GM12874 (cell line): ENCODE measurements around the gene ASB7.

Source experiments
- CTCF ChIP-seq: IDR thresholded peaks from 2 replicates; pipeline ENCODE4 v1.5.1; 2011; ENCODE audit warnings: low read depth, mild to moderate bottlenecking, control low read depth, low read length, moderate library complexity; ENCODE audit not compliant: insufficient read depth

Gene ASB7

GRCh38 chr15:100602064-100602822 is at the start of gene ASB7, which contains the start of gene LINS1:
Gene ASB7, plus strand, starts transcription at chr15:100602589. Its CDS starts 9,628 bp downstream, at chr15:100612217.
Gene LINS1, minus strand, starts transcription at chr15:100602184. Its CDS starts 21,342 bp downstream, at chr15:100580842.
- TF ChIP-seq CTCF = no peak

- no peak for TF ChIP-seq CTCF
Measured at GRCh38 chr15:100553468-100553867, 48.9 kb upstream of the ASB7 start.

GRCh38 chr15:100558771-100559254 is 43.6 kb upstream of the ASB7 start:
- TF ChIP-seq CTCF = no peak

- TF ChIP-seq CTCF = no peak
Measured at GRCh38 chr15:100559330-100559729, 43.1 kb upstream of the ASB7 start.

GRCh38 chr15:100560323-100560722 is 42.1 kb upstream of the ASB7 start:
- no peak for TF ChIP-seq CTCF

- TF ChIP-seq CTCF = no peak
Measured at GRCh38 chr15:100565591-100565990, 36.8 kb upstream of the ASB7 start.

- TF ChIP-seq CTCF = no peak
Measured at GRCh38 chr15:100566850-100567628, 35.4 kb upstream of the ASB7 start.
